CD4-positive, alpha-beta T cell treated with Interleukin-17A for 4 hours (primary cell): ENCODE data around the gene TCF7L1.
"Not testable (repeated sequence)": the region's sequence is repeated elsewhere in the genome, so short reads cannot be mapped to it uniquely, and the experiment has no call there.

Source experiments
- DNase-seq: peaks from one replicate; pipeline ENCODE4 v3.0.0-alpha.2; 2020; ENCODE audit warnings: mixed read lengths

Gene TCF7L1

GRCh38 chr2:85185431-85185940 is 52.3 kb downstream of the TCF7L1 start:
- DNase-seq: no peak

DNA sequence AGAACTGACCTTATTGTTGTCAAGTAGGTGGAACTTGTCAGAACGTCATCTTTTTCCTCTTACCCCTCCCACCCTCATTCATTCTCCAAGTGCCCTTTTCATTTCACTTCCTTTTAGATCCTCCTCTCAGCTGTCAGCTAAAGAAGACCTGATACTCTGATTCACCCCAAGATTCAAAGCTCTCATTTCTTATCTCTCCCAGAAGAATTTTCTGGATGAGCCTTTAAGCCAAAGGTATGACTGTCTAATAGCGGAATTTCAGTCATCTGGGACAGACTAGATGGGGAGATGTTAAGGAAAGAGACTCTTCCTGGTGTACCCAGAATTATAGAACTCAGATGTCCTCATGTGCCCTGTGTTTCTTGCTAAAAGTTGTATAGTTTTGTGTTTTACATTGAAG is 53.9 kb downstream of the TCF7L1 start:
- DNase-seq: no peak

GRCh38 chr2:85188852-85189251 is 55.7 kb downstream of the TCF7L1 start:
- no peak for DNase-seq

DNA sequence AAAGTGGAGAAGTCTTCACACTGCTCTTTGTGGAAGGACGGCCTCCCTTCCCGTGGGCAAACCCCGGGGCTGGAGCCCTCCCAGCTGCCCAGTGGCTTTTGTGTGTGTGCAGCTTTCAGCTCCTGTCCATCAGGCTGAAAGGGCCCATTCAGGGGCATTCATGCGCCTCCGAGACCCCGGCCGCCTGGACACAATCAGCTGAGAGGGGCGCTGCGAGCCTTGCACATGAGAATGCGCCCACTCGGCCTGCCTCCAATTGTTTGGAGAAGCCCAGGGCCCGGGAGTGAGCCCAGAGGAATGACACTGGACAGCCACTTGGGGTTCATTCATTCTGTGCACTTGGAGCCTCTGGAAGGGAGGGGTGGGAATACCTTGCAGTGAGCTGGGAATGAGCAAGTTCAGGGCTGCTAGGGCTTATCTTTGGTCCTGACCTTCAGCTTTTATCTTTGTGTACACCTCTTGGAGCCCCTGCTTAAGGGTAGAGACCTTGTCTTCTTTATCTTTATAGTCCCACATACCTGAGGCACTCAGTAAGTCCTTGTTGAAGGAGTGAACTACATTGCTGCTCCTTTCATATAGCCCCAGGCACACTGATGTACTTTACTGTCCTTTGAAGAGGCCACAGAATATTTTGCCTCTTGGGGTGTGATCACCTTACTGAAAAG is 56.5 kb downstream of the TCF7L1 start:
- no peak for DNase-seq

GRCh38 chr2:85191157-85191556 is 58.0 kb downstream of the TCF7L1 start:
- no peak for DNase-seq

DNA sequence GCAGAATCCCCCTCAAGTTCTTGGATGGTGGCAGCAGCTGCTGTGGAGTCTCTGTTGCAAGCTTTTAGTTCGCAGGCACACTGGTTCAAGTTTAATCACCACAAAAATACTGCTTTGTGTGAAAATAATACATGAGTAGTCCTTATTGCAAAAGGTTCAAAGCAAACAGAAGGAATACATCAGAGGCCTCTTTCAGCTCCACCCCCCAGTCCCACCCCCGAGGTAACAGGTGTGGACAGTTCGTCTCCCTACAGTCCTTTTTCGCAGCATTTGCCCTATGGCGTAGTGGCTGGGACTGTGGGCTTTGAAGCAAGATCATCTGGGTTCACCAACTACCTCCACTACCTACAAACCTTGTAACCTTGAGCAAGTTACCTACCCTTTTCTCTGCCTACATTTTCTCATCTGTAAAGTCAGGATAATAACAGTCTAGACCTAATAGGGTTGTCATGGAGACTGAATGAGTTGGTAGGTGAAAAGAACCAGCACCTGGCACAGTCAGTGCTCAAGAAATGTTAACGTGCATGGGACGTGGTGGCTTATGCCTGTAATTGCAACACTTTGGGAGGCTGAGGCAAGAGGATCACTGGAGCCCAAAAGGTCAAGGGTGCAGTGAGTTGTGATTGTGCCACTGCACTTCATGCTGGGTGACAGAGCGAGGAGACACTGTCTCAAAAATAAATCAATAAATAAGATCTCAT is 61.7 kb downstream of the TCF7L1 start:
- no peak for DNase-seq

DNA sequence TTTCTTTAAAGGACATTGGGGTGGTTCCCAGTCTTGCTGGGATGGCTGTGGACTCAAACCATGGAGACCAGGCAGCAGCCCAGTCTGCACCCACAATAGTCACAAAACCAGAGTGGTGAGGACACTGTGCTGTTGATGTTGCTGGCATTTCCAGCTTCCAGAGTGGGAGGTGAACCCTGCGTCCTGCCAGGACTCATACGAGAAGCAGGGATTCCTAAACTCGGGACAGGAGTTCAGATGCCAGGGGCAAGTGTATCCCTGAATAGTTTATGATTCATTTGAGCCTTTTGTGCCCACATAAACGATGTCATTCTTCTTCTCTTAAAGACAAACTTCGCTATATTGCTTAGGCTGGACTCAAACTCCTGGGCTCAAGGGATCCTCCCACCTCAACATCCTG is 62.8 kb downstream of the TCF7L1 start:
- no peak for DNase-seq

DNA sequence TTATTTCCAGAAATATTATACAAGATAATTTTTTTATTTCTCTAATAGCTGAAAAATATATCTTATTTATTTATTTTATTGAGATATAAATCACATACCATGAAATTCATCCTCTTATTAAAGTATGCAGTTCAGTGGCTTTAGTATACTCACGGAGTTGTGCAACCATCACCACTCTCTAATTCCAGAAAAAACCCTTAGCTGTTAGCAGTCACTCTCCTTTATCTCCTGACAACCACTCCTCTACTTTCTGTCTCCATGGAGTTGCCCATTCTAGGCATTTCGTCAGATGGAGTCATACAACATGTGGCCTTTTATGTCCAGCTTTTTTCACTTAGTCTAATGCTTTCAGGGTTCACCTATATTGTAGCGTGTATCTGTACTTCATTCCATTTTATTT is 66.5 kb downstream of the TCF7L1 start:
- DNase-seq: no peak

DNA sequence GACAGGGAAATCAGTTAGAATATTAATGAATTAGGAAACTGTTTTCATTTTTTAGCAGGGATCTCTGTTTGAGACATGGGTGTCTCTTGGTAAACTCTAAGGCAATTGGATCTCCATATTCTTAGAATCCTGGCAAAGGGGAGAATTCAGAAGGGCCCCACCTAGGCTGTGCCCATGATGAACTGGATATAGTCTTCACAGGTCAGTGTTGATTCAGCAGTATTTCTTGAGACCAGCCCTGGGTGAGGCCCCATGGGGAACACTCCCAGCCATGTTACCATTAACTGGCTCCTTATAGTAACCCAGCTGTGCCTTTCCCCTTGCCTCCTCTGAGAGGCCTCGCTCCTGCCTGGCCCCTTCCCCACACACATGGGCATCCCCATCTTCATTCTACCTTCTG is 76.7 kb downstream of the TCF7L1 start:
- DNase-seq: no peak

- DNase-seq: no peak
Measured at GRCh38 chr2:85210511-85210910, 77.3 kb downstream of the TCF7L1 start.

DNA sequence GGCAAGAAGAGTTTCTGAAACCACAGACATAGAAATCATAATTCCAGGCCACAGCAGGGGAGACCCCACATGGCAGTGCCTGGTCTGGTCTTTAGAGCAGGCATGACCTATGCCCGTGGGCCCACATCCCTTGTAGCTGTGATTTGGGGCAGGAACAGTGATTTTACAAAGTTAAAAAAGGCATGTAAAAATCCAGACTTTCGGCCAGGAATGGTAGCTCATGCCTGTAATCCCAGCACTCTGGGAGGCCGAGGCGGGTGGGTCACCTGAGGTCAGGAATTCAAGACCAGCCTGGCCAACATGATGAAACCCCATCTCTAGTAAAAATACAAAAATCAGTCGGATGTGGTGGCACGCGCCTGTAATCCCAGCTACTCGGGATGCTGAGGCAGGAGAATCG is 78.4 kb downstream of the TCF7L1 start:
- DNase-seq: not testable (repeated sequence)

- no peak for DNase-seq
Measured at GRCh38 chr2:85212841-85213240, 79.6 kb downstream of the TCF7L1 start.

DNA sequence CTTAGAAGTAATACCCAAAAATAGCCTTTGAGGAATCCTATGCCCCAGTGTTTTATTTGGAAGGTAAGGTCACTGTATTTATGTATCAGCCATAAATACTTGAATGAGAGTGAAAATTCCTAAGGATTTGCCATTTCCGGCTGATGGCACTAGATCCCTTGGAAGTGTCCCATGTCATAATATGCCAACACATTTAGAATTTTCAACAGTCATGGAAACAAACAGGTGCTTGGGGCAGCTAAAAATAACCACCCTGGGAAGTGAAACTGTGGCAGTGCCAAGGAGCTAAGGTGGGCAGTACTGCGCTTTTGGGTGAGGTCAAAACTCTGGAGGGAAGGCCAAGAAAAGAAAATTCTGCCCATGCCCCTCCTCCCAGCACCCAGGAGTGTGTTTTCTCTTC is 80.2 kb downstream of the TCF7L1 start:
- no peak for DNase-seq

GRCh38 chr2:85213901-85214512 is 80.8 kb downstream of the TCF7L1 start:
- DNase-seq: no peak

DNA sequence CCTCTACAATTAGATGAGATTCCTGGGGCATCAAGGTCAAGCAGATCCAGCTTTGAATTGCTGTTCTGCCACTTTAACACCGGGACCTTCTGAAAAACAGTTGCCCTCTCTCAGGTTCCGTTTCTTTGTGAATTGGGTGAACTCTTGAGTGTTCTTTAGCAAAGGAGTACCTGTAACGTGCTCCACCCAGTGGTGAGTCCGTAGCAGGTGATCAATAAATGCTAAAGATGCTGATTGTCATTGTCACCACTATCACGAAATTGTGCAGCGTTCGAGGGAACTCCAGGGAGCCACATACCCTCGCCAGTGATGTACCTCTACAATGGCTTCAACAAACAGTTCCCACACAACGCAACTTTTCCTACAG is 81.9 kb downstream of the TCF7L1 start:
- DNase-seq: no peak

DNA sequence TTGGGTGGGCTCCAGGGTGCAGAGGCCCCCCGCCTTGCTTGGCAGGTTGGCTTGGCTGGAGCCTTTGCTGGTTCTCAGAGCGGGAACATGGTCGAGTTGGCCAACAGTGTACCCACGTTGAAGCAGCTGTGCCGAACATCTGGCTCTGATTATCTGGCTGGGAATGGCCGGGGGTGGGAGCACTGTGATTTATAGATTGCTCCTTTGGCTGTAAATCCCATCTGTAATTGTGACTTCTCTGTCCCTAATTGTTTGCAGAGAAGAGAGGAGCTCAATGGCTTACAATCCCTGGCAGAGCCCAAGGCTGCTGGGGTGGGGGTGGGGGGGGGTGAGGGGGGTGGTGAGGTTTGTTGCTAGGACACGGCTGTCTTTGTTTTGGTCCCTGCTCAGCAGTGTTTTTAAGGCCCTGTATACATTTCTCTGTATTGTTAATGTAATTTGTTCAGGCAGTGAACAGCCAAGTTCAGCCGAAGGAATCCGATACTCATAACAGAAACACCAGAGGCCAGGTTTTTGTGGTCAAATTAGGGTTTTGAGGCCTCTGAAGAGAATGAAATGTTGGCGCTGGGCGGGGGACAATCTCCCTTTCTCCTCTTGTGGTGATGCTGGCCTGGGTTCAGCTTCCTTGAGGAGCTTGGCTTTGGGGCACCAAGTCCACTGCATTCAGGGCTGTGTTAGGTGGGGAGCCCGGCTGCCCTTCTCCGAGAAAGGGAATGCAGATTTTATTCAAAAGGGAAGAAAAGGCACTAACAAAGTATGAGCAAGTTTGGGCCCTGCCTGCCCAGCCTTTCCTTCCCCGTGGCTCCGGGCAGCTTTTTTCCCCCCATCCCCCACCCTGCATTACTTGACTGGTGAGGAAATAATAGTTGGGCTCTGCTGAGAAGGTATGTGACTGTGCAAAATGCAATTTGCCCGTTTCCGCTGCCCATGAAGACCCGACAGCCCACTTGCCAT is 82.5 kb downstream of the TCF7L1 start:
- DNase-seq: no peak

DNA sequence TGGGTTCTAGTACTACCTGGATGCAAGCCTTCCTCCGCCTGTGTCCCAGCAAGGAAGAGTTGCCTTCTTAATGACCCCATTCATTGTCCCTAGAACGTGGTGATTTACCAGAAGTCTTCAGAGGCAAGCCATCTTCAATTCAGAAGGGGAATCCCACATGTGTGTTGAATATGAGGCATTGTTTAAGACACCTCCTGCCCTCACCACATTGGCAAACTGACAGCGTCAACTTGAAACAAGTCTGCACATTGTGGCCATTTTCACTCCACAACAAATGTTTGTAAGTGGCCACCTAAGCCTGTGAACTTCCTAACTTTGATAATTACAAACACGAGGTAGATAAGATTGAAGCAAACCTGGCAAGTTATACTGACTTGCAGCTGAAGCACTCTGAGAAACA is 83.7 kb downstream of the TCF7L1 start:
- DNase-seq: no peak

- no peak for DNase-seq
Measured at GRCh38 chr2:85221067-85221691, 88.0 kb downstream of the TCF7L1 start.

DNA sequence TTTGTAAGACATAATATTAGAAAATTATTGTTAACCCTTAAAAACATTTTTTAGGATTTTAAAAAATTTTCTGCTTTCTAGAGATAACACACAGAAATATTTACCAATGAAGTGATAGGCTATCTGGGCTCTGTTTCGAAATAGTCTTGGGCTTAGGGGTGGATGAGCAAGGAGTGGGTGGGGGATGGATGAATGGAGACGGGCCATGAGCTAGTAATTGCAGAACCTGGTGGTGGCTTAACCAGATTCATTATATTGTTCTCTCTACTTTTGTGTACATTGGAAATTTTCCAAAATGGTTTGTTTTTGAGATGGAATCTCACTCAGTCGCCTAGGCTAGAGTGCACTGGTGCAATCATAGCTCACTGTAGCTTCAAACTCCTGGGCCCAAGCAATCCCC is 89.6 kb downstream of the TCF7L1 start:
- no peak for DNase-seq

- DNase-seq: no peak
Measured at GRCh38 chr2:85226783-85227182, 93.6 kb downstream of the TCF7L1 start.

GRCh38 chr2:85230679-85231467 is 97.7 kb downstream of the TCF7L1 start:
- DNase-seq: no peak

DNA sequence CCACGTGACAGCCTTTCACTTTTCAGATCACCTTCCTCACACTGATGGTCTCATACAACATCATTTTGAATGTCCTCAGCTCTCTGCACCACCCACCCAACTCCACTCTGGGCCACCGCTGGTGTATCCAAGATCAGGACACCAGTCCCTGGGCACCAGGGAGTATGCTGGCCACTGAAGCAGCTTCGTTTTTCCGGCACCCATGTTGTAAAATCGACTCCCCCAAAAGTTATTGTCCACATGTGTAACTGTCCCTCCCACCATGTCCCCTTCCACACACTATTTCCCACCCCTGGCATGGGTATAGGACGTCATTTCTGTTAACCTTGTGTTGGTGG is 98.2 kb downstream of the TCF7L1 start:
- DNase-seq: no peak
